Effector memory CD4-positive, alpha-beta T cell (primary cell): Measurements from ENCODE around the gene AFDN.

Experiments
- DNase-seq, 3 donors: peaks; one replicate each; pipeline ENCODE4 v3.0.0-alpha.2; 2020
- H3K27ac ChIP-seq: 2 replicates; pipeline ENCODE4 v1.7.0; 2013; ENCODE audit warnings: mild to moderate bottlenecking, low read length, moderate library complexity; ENCODE audit not compliant: insufficient read depth, poor library complexity, severe bottlenecking
- H3K27me3 ChIP-seq: replicated peaks from 2 replicates; pipeline ENCODE4 v1.7.0; 2013; ENCODE audit warnings: mild to moderate bottlenecking, low read length; ENCODE audit not compliant: insufficient read depth, control insufficient read depth, poor library complexity, severe bottlenecking
- H3K36me3 ChIP-seq: 2 replicates; pipeline ENCODE4 v1.7.0; 2013; ENCODE audit warnings: mild to moderate bottlenecking, low read length, moderate library complexity; ENCODE audit not compliant: control insufficient read depth, insufficient read depth
- H3K4me1 ChIP-seq: 2 replicates; pipeline ENCODE4 v1.7.0; 2013; ENCODE audit warnings: low read length, mild to moderate bottlenecking; ENCODE audit not compliant: control insufficient read depth, insufficient read depth, poor library complexity, severe bottlenecking
- H3K4me3 ChIP-seq: 2 replicates; pipeline ENCODE4 v1.7.0; 2013; ENCODE audit warnings: low read length, low read depth, mild to moderate bottlenecking; ENCODE audit not compliant: insufficient read depth, poor library complexity, severe bottlenecking
- H3K9me3 ChIP-seq: 2 replicates; pipeline ENCODE4 v1.7.0; 2013; ENCODE audit warnings: mild to moderate bottlenecking, low read length, moderate library complexity; ENCODE audit not compliant: control insufficient read depth

AFDN gene

GRCh38 chr6:167915139-167915538 is 88.4 kb downstream of the AFDN start:
- H3K9me3 ChIP-seq = no peaks in the 10 kb centered on the region
- H3K4me3 ChIP-seq = no peak overlapping the region
- no peaks in the 10 kb centered on the region for H3K27me3 ChIP-seq
- DNase-seq = no peak
- H3K27ac ChIP-seq = no peak overlapping the region
- H3K36me3 ChIP-seq = no peaks in the 10 kb centered on the region
- no peaks in the 10 kb centered on the region for H3K4me1 ChIP-seq

DNA sequence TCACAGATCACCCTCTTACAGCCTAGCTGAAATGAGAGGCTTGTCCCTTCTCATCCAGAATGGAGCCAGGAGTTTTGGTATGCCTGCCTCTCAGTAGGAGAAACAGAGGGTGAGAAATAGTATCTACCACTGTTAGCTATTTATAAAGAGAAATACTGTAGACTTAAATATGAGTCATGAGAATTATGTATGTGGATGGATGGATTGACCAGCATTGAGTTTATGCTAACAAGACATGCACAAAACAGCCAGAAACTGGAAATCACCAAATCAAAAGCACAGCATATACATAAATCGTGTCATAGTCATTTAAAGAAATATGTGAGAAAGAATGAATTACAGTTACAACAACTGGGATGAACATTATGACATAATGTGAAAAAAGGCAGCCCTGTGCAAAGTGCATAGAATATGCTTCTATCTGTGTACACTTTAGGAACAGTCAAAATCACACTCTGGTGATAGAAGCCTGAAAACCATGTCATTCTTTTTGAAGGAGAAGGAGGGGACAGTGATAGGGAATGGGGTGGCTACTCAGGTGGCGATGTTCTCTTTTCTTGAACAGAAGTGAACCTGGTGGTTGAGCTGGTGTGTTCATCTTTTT is 90.9 kb downstream of the AFDN start:
- H3K36me3 ChIP-seq = peaks cover 6% of the 10 kb centered on the region
- DNase-seq = no peak
- H3K4me1 ChIP-seq = no peaks in the 10 kb centered on the region

GRCh38 chr6:167918548-167919278 is 92.0 kb downstream of the AFDN start:
- Histone ChIP-seq H3K27me3 (no peaks in the 10 kb centered on the region), H3K9me3 (no peaks in the 10 kb centered on the region), H3K36me3 (peaks cover 6% of the 10 kb centered on the region), H3K4me1 (no peaks in the 10 kb centered on the region), H3K4me3 (no peak overlapping the region), H3K27ac (no peak overlapping the region)
- DNase-seq = no peak

More for the DNA sequence above, 90.9 kb downstream of the AFDN start:
- Histone ChIP-seq H3K27me3 (no peaks in the 10 kb centered on the region), H3K9me3 (no peaks in the 10 kb centered on the region), H3K27ac (no peak overlapping the region), H3K4me3 (no peak overlapping the region)

DNA sequence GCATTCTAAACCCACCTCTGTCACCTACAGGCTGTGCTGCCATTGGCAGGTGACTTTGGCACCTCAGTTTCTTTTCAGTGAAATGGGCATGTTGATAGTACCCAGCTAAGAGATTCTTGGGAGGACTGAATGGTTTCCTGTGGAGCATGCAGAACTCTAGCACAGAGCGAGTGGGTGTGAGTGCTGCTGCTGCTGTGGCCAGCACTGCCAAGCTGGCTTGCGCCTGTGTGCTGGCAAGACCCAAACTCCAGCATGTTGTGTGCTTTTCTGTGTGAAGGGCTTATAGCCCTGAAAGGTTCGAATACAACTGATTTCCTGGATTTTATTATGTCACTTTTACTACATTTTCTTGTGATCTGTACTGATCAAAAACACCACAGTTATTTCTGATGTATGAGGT is 92.6 kb downstream of the AFDN start:
- Histone ChIP-seq H3K27me3 (no peaks in the 10 kb centered on the region), H3K4me3 (no peak overlapping the region), H3K4me1 (no peaks in the 10 kb centered on the region), H3K36me3 (peaks cover 6% of the 10 kb centered on the region), H3K27ac (no peak overlapping the region), H3K9me3 (no peaks in the 10 kb centered on the region)
- DNase-seq = no peak

- Histone ChIP-seq H3K27me3 (no peaks in the 10 kb centered on the region), H3K4me1 (no peaks in the 10 kb centered on the region), H3K9me3 (no peaks in the 10 kb centered on the region), H3K27ac (no peak overlapping the region), H3K36me3 (peaks cover 6% of the 10 kb centered on the region), H3K4me3 (no peak overlapping the region)
- no peak for DNase-seq
Measured at GRCh38 chr6:167920165-167920564, 93.5 kb downstream of the AFDN start.

- no peak overlapping the region for H3K27ac ChIP-seq
- DNase-seq = no peak
- no peak overlapping the region for H3K4me3 ChIP-seq
- H3K27me3 ChIP-seq = no peaks in the 10 kb centered on the region
- no peaks in the 10 kb centered on the region for H3K4me1 ChIP-seq
- H3K9me3 ChIP-seq = no peaks in the 10 kb centered on the region
- peaks cover 6% of the 10 kb centered on the region for H3K36me3 ChIP-seq
Measured at GRCh38 chr6:167921831-167922230, 95.1 kb downstream of the AFDN start.

- no peaks in the 10 kb centered on the region for H3K4me1 ChIP-seq
- H3K36me3 ChIP-seq = peaks cover 6% of the 10 kb centered on the region
- H3K27me3 ChIP-seq = no peaks in the 10 kb centered on the region
- DNase-seq = no peak
- H3K9me3 ChIP-seq = no peaks in the 10 kb centered on the region
- H3K4me3 ChIP-seq = no peak overlapping the region
- no peak overlapping the region for H3K27ac ChIP-seq
Measured at GRCh38 chr6:167925026-167925425, 98.3 kb downstream of the AFDN start.

DNA sequence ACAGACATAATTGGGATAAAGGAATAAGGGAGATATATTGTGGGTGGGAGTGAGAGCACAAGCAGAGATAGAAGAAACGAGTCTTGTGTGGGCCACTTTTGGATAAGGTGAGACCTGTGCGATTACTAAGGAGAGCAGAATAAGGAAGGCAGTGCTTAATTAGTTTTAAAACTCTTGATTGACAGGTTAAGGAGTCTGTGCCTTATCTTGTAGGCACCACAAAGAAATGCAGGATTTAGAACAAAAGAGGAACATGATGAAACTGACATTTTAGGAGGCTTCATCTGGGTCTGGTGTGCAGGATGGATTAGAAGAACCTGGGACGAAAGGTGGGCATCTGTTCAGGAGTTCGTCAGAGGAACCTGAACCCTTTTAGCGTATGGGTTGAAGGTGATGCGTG is 100.5 kb downstream of the AFDN start:
- Histone ChIP-seq H3K27me3 (no peaks in the 10 kb centered on the region), H3K9me3 (no peaks in the 10 kb centered on the region), H3K36me3 (no peaks in the 10 kb centered on the region), H3K27ac (no peak overlapping the region), H3K4me1 (no peaks in the 10 kb centered on the region), H3K4me3 (no peak overlapping the region)
- DNase-seq = no peak

DNA sequence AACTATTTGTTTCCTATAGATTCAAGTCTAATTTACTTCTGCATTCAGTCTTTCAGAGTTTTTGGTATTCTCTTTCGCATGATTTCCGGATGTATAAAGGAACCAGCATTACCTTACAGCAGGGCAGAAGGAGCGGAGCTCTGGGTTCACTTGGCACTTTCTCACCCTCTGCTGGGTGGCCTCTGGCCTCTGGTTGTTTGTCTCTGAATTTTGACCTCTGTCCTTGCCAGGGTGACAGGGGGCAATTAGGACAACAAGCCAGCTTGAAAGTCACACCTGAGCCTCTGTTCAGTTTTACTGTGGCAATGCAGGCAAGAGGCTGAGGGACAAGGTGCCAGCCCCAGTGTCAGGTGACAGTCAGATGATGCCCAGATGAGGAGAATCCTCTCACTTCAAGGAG is 101.4 kb downstream of the AFDN start:
- no peak overlapping the region for H3K4me3 ChIP-seq
- no peaks in the 10 kb centered on the region for H3K9me3 ChIP-seq
- no peak overlapping the region for H3K27ac ChIP-seq
- no peaks in the 10 kb centered on the region for H3K4me1 ChIP-seq
- H3K36me3 ChIP-seq = no peaks in the 10 kb centered on the region
- no peak for DNase-seq
- no peaks in the 10 kb centered on the region for H3K27me3 ChIP-seq

- Histone ChIP-seq H3K27ac (no peak overlapping the region), H3K4me3 (no peak overlapping the region), H3K27me3 (no peaks in the 10 kb centered on the region), H3K4me1 (no peaks in the 10 kb centered on the region), H3K9me3 (no peaks in the 10 kb centered on the region), H3K36me3 (no peaks in the 10 kb centered on the region)
- no peak for DNase-seq
Measured at GRCh38 chr6:167930295-167930694, 103.6 kb downstream of the AFDN start.
